Measurements from ENCODE around the gene TCF21. TPM values are rescaled to one million over a fixed set of nuclear protein-coding genes. Genes with fewer than 3 reads are reported as not detected.

The TCF21 gene
- total RNA-seq, 2 experiments from 2014 or later: not detected

DNA sequence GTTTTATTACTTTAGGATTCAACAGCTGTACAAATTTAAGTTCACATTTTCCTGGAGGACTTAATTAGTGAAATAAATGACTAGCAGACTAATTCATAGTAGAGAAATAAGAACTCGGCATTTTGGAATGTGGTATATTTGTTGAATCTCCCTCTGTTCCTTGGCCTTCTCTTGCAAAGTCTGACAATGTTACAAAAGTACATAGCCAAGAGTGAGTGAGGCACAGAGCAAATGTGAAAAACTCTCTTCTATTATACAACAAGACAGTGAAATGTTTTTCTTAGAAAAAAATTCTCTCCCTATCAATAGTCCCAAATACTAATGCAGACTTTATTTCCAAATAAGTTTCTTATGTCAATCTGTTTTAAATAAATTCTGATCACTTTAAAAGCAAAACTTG is 44.2 kb upstream of the TCF21 start:
- Histone ChIP-seq H3K4me2 (ENCODE audit: low read length) (no peak overlapping the region), H3K9me3 (ENCODE audit: low read length) (no peaks in the 10 kb centered on the region)
- POLR2A ChIA-PET: no interaction called here

DNA sequence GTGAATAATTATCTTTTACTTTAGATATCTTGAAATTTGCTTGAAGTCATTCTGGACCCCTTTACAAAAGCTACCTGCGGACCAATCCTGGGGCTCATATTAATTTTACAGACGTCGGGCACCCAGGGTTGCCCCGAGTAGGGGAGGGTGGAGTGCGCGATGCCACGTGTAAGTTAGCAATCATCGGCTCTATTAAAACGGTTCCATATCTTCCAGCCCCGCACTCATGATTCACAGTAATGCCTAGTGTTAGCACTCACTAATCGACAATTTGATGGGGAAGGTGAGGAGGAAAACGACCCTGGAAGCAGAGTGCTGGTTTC is 34.9 kb upstream of the TCF21 start:
- DNase-seq (ENCODE audit: low spot score): no peak
- Histone ChIP-seq H3K36me3 (ENCODE audit: insufficient read depth, low read length) (no peaks in the 10 kb centered on the region), H4K20me1 (ENCODE audit: insufficient read depth, low read length) (no peaks in the 10 kb centered on the region), H3K9me2 (ENCODE audit: insufficient read depth, low read length) (no peaks in the 10 kb centered on the region), H3K27ac (ENCODE audit: low read depth, low read length, poor library complexity, severe bottlenecking) (no peak overlapping the region), H3K79me2 (ENCODE audit: insufficient read depth, low read depth, low read length) (no peaks in the 10 kb centered on the region), H2AFZ (ENCODE audit: low read length) (no peak overlapping the region), H3K4me2 (ENCODE audit: low read length) (no peak overlapping the region), H3K9me3 (ENCODE audit: low read length) (no peaks in the 10 kb centered on the region), H3K4me3 (ENCODE audit: low read depth, low read length, poor library complexity, severe bottlenecking) (no peak overlapping the region), H3K4me1 (ENCODE audit: insufficient read depth, low read length, poor library complexity, severe bottlenecking) (no peaks in the 10 kb centered on the region)
- ChIA-PET CTCF (ENCODE audit: unreplicated experiment) (no interaction called here), POLR2A (no interaction called here)
- TF ChIP-seq EZH2phosphoT487 (IDR thresholded peaks at IDR 0.05; ENCODE audit: borderline replicate concordance, low read depth, low read length): no peak
- TF ChIP-seq, protein P1, sequence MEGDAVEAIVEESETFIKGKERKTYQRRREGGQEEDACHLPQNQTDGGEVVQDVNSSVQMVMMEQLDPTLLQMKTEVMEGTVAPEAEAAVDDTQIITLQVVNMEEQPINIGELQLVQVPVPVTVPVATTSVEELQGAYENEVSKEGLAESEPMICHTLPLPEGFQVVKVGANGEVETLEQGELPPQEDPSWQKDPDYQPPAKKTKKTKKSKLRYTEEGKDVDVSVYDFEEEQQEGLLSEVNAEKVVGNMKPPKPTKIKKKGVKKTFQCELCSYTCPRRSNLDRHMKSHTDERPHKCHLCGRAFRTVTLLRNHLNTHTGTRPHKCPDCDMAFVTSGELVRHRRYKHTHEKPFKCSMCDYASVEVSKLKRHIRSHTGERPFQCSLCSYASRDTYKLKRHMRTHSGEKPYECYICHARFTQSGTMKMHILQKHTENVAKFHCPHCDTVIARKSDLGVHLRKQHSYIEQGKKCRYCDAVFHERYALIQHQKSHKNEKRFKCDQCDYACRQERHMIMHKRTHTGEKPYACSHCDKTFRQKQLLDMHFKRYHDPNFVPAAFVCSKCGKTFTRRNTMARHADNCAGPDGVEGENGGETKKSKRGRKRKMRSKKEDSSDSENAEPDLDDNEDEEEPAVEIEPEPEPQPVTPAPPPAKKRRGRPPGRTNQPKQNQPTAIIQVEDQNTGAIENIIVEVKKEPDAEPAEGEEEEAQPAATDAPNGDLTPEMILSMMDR (conservative IDR thresholded peaks at IDR 0.05; ENCODE audit: low read length): no peak
- no TSS peak for BruUV-seq (replicated peaks)
- intact Hi-C loops (cut with micrococcal nuclease; ENCODE audit: unreplicated experiment): no loop called here

More for the DNA sequence above, 44.2 kb upstream of the TCF21 start:
- no TSS peak for BruUV-seq (replicated peaks)
- CTCF ChIA-PET (ENCODE audit: unreplicated experiment): no interaction called here
- Histone ChIP-seq H3K4me1 (ENCODE audit: insufficient read depth, low read length, poor library complexity, severe bottlenecking) (no peaks in the 10 kb centered on the region), H3K4me3 (ENCODE audit: low read depth, low read length, poor library complexity, severe bottlenecking) (no peak overlapping the region), H2AFZ (ENCODE audit: low read length) (no peak overlapping the region), H4K20me1 (ENCODE audit: insufficient read depth, low read length) (no peaks in the 10 kb centered on the region), H3K79me2 (ENCODE audit: insufficient read depth, low read depth, low read length) (no peaks in the 10 kb centered on the region), H3K9me2 (ENCODE audit: insufficient read depth, low read length) (no peaks in the 10 kb centered on the region), H3K27ac (ENCODE audit: low read depth, low read length, poor library complexity, severe bottlenecking) (no peak overlapping the region), H3K36me3 (ENCODE audit: insufficient read depth, low read length) (no peaks in the 10 kb centered on the region)
- TF ChIP-seq, protein P1 (conservative IDR thresholded peaks at IDR 0.05; ENCODE audit: low read length): no peak
- no peak for TF ChIP-seq EZH2phosphoT487 (IDR thresholded peaks at IDR 0.05; ENCODE audit: borderline replicate concordance, low read depth, low read length)
- intact Hi-C loops (cut with micrococcal nuclease; ENCODE audit: unreplicated experiment): no loop called here
- DNase-seq (ENCODE audit: low spot score): no peak

DNA sequence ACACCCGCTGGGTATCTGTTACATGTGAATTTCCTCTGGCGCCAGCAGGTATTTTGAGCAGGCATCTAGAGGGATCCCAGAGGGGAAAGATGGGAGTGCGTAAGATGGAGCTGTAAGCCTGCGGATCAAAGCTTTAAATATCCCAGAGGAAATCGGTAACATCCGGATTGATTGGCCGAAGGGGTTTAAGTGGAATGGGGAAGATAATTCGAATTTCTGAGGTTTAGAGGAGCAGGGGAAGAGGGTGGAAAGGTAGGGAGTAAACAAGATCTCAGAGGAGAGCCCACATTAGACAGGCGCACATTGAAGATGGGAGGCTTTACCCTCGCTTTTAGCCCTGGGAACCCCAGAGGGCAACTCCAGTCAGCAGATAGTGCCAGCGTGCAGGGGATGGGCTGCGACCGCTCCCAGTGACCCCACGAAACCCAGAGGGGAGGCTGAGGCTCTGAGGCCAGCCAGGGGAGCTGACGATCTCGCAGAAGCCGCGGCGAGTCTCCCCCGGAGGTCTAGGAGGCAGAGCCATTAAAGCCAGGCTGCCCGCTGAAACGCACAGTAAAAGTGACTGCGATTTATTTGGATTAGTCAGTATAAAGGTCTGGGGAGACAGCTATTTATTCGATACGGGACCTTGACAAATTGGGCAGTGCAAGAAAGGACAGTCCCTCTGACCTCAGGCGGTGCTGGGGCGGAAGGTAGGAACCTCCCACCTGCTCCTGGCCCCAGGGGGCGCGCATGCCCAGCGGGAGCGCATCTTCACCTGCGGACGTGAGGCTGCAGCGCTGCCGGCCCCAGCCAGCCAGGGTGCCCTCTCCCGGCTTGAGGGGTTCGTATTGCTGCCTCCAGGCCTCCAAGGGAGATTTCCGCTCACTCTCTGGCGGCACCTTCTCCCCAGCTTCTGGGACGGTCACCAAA is 34.3 kb upstream of the TCF21 start:
- Histone ChIP-seq H3K9me2 (ENCODE audit: insufficient read depth, low read length) (no peaks in the 10 kb centered on the region), H3K36me3 (ENCODE audit: insufficient read depth, low read length) (no peaks in the 10 kb centered on the region), H3K4me3 (ENCODE audit: low read depth, low read length, poor library complexity, severe bottlenecking) (no peak overlapping the region), H3K79me2 (ENCODE audit: insufficient read depth, low read depth, low read length) (no peaks in the 10 kb centered on the region), H3K27ac (ENCODE audit: low read depth, low read length, poor library complexity, severe bottlenecking) (no peak overlapping the region), H2AFZ (ENCODE audit: low read length) (no peak overlapping the region), H4K20me1 (ENCODE audit: insufficient read depth, low read length) (no peaks in the 10 kb centered on the region), H3K4me1 (ENCODE audit: insufficient read depth, low read length, poor library complexity, severe bottlenecking) (no peaks in the 10 kb centered on the region), H3K9me3 (ENCODE audit: low read length) (no peaks in the 10 kb centered on the region), H3K4me2 (ENCODE audit: low read length) (no peak overlapping the region)
- ChIA-PET CTCF (ENCODE audit: unreplicated experiment) (no interaction called here), POLR2A (no interaction called here)
- TF ChIP-seq, protein P1 (conservative IDR thresholded peaks at IDR 0.05; ENCODE audit: low read length): no peak
- TF ChIP-seq EZH2phosphoT487 (IDR thresholded peaks at IDR 0.05; ENCODE audit: borderline replicate concordance, low read depth, low read length): no peak
- DNase-seq (ENCODE audit: low spot score): no peak
- no TSS peak for BruUV-seq (replicated peaks)
- intact Hi-C loops (cut with micrococcal nuclease; ENCODE audit: unreplicated experiment): no loop called here

All from OCI-LY7 (cell line).